ENCODE measurements around the gene ADCY3. TPM values are rescaled to one million over a fixed set of nuclear protein-coding genes. Genes with fewer than 3 reads are reported as not detected.
"Not testable (repeated sequence)": the region's sequence is repeated elsewhere in the genome, so short reads cannot be mapped to it uniquely, and the experiment has no call there.

ADCY3 gene
- total RNA-seq, 1 donor from 2014 or later: 4.2 TPM

DNA sequence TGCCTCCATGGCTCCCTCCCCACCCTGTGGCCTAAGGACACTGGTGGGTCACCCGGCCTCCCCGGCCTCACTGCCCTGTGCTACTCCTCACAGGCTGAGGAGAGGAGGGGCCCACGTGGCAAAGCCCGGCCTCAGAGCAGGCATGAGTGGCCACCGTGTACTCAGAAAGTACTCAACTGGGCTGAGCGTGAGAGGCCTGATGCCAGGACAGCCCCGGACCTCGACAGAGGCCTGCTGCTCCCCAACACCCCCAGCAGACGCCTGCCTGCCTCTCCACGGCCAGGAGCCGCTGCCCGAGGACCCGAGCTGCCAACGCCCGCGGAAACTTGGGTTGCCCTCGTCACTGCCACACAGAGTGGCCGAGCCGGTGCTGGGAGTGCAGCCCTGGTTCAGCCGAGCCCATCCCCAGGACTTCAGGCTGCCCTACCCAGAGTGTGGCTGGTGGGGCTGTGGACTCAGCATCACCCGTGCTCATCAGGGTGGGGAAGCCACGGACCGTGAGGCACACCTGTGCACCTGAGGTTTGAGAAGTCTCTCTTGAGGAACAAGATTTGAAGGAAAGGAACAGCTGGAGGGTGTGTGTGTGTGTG, 67.5 kb downstream of the ADCY3 start:
- no peak for ATAC-seq

DNA sequence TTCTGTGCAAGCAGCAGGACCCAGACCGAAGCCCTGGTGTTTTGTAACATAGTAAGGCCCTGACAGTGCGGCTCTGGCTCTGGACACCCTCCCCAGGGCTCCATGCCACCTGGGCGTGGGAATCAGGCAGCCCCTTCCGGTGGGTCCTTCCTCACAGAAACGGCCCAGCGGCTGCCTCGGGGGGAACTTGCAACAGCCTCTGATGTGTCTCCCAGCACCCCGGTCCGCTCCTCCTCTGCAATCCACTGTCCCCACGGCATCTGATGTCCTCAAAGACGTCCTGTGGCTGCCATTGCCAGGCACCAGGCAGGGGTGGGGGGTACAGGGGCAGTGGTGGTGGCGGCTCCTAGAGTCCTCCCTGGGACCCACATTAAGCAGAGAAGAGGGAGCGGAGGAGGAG, 68.0 kb downstream of the ADCY3 start:
- DNase-seq (ENCODE audit: low spot score): no peak
- ATAC-seq: no peak

More for the DNA sequence above, 67.5 kb downstream of the ADCY3 start:
- DNase-seq (ENCODE audit: low spot score): no peak

DNA sequence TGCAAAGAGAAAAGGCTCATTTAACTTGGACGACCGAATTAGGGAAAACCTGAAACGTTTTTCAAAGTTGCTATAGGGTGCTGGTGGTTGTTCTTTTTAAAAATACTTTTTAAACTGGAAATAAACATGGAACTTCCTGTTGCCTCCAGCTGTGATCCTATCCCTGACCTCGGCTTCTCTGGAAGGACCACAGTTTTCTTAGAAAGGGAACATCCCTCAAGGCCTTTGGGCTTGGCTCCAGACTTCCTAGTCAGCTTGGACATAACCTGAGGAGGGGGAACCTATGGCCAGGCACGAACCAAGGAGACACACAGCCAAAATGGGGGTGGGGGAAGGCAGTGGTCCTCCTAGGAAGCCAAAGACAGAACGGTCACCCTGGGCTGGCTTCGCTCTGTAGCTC, 69.1 kb downstream of the ADCY3 start:
- ATAC-seq (no peak), DNase-seq (ENCODE audit: low spot score) (no peak)

DNA sequence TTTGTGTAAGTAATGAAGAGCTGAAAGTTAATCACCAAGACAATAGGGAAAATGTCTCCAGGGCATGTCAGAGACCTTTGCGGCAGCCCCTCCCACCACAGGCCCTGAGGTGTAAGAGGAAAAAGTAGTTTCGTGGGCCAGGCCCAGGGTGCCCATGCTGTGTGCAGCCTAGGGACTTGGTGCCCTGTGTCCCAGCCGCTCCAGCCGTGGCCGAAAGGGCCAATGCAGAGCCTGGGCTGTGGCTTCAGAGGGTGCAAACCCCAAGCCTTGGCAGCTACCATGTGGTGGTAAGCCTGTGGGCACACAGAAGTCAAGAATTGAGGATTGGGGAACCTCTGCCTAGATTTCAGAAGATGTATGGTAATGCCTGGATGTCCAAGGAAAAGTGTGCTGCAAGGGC, 74.3 kb downstream of the ADCY3 start:
- ATAC-seq (no peak), DNase-seq (ENCODE audit: low spot score) (no peak)

DNA sequence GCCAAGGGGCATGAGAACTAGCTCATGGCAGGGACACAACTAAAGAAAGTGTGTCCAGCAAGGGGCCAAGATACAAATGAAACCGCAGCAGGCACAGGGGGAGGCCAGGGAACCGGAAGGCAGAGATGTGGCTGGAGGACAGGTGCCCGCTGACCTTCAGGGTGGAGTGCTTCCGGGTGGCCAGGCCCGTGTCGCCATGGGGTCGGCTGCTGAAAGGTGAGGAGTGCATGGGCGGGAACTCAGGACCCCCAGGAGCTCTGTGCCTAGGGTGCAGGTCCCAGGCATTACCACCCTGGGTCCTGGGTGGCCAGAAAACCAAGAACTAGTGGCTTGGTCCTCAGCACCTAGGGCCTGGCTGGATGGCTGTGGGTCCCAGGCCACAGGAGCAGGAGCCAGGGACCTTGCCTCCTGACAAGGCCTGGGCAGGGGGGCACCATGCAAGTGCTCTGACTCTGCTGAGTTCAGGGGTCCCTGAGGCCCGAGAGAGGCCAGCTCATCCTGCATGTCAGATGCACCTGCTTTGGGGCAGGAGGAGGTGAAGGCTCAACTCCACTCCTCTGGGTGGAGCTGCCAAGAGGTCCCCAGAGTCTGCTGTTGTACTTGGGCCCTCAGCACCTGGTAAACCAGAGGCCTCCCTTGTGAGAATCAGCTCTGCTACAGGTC, 75.9 kb downstream of the ADCY3 start:
- no peak for DNase-seq (ENCODE audit: low spot score)
- no peak for ATAC-seq

DNA sequence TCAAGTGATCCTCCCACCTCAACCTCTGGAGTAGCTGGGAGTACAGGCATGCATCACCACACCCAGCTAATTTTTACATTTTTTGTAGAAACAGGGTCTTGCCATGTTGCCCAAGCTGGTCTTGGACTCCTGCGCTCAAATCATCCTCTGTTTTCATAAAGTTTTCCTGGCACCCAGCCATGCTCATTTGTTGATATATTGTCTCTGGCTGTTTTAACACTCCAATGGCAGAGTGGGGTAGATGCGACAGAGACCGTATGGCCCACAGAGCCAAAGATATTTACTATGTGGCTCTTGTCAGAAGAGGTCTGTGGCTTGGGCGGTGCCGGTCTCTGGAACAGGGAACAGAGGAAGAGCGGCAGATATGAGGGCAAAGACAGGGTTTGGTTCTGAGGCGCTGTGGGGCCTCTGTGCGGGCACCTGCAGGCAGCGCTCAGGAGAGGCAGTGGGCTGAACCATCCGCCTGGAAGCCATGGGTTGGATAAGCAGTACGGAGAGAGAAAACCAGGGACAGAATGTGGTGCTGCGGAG, 76.6 kb downstream of the ADCY3 start:
- ATAC-seq (no peak), DNase-seq (ENCODE audit: low spot score) (no peak)

DNA sequence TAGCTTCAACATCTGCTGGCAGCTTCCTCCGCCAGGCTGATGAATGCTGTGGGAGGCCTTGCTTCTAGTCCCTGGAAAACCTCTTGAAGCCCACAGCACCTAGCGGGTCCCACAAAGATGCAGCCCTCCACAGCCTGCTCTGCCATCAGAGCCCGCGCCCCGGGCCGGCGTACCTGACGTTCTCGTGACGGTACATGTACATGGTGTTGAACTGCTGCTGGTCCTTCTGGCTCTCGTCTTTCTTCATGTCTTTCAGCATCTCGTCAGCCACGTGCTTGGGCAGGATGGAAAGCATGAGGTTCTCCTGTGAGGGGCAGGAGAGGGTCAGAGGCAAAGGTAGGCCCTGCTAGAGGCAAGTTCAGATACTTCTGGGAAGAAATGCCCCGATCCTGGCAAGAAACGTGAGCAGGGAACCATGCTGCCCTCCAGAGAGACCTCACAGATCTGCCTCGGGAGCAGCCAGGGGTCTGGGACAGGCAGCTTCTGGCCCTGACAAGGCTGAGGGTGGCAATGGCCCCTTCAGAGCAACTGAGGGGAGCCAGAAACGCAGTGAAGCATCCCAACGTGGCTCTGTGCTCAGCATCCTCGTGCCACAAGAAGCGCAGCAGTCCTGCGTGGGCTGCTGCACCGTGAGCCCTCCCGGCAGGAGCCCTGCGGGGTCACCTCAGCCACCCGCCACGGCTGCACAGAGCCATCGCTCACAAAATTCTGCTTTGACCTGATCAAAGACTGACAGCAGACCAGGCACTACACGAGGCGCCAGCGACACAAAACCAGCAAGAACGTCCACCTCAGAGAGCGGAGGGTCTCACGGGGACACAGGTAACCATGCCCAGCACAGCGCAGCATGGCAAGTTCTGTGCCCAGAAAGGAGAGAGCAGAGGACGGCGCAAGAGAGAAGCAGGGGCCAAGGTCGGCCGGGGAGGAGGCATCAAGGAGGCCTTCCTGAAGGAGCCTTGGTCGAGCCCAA, 77.7 kb downstream of the ADCY3 start:
- DNase-seq (ENCODE audit: low spot score): no peak

DNA sequence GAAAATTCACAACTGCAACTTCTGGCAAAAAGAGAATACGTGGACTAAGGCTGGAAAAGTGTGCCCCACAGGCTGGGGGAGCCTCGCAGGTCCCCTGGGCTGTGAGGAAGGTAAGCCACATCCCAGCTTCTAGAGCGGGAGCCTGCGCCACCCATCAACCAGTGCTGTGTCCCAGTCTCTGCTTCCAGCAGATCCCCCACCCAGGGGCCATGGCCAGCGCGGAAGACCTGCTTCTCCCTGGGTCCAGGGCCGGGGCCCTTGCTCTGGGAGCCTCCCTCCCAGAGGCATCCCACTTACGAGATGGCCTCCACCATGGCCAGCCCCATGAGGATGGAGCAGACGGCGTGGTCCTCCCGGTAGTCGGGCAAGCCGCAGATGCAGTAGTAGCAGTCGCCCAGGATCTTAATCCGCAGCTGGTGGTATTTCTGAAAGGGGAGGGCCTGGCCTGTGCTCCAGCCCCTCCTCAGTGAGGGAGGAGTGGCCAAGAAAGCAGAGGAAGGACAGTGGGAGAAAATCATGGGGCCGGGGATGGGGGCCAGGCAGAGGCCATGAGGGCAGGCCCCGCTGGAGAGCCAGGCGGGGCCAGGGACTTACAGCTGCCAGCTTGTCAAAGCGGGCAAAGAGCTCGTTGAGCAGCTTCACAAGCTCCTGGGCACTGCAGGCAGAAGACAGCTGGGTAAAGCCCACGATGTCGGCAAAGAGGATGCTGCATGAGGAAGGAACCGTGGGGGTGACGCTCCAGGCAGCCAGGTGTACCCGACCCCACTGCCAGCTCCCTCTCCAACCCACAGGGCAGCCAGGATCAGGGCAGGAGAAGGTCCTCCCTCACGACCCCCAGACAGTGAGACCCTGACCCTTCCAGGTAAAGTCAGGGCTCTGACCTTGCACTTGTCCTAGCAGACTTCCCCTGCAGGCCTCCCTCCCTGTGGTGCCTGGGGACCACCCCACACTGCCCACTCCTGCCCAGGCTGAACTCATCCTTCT, 78.8 kb downstream of the ADCY3 start:
- DNase-seq (ENCODE audit: low spot score) (no peak), ATAC-seq (no peak)

More for the DNA sequence above, 77.7 kb downstream of the ADCY3 start:
- no peak for ATAC-seq

DNA sequence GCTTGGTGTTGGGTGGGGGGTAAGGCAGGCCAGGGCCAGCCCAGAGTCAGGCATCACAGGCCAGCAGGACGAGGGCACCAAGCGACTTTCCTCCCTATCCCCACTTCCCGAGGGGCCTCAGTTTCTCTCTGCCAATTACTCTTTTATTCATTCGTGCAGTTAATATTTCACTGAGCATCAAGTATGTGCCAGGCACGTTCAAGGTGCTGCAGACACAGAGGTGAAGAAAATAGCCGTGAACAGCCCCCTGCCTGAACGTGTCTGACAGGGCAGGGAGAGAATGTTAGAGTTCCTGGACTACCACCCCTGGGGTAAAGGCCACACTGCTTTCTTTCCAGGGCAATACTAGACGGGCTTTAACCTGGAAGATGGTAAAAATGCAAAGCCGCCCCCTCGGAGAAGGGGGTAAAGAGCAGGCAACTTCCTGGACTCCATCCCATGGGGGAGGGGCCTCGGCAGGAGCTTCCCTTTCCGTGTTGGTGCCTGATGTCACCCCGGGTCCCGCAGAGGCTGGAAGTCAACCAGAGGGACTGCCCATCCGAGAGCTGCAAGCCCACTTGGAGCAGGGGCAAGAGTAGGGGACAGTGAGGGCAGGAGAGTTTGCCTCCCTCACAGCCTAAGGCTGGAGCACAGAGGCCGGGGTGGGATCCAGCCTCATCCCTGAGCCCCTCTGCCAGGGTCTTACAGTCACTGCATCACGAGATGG, 79.7 kb downstream of the ADCY3 start:
- DNase-seq (ENCODE audit: low spot score) (no peak), ATAC-seq (no peak)

DNA sequence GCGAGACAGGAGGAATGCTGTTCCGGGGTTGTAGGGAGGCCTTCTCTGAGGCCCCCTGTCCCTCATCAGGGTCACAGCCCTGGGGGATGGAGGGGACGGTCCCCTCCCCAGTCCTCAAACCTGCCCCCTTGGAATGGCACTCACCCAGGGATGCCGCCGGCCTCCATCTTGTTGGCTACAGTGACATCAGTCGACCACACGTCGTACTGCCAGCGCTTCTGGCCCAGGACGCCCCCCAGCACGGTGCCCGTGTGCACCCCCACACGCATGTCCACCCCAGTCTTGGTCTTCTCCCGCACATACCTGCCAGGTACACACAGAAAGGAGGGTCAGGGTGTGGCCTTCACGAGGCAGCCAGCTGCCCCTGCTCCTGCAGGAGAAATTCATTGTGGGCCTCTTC, 80.3 kb downstream of the ADCY3 start:
- no peak for ATAC-seq
- DNase-seq (ENCODE audit: low spot score): no peak

DNA sequence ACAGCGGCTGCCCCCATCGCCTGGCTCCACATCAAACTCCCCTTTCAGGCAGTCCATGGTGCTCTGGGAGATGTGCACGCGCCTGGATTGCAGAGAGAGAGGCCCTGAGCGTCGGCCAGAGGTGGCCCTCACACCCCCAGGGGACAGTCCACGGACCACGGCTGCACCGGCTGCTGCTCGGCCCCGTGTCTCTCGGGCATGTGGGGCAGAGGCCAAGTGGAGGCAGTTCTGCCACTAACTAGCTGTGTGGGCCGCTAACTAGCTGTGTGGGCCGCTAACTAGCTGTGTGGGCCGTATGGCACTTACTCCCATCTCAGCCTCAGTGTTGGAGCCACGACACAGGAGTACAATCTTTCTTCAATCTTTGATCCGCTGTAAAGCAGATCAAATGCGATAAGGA, 81.5 kb downstream of the ADCY3 start:
- ATAC-seq (no peak), DNase-seq (ENCODE audit: low spot score) (no peak)

DNA sequence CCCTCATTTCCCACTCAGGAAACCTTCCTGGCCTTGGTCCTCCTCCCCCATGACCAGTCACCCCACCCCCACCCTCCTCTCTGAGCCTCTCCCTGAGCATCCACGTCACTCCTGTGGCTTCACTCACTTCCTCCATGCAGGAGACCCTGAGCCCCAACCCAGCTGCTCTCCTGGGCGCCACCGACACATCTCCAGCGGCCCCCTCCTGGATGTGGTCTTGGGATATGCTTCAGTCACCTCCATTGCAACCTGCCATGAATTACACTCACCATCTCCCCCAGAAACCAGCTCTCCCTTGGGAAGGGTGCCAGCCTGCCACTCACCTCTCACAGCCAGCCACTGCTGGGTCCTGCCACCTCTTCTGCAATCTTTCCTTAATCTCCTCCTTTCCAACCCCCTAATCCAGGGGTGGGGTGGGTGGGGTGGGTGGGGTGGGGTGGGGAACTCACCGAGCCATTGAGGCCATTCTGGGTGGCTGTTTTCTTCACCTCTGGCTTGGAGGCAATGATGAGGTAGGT, 82.0 kb downstream of the ADCY3 start:
- no peak for ATAC-seq
- DNase-seq (ENCODE audit: low spot score): no peak

DNA sequence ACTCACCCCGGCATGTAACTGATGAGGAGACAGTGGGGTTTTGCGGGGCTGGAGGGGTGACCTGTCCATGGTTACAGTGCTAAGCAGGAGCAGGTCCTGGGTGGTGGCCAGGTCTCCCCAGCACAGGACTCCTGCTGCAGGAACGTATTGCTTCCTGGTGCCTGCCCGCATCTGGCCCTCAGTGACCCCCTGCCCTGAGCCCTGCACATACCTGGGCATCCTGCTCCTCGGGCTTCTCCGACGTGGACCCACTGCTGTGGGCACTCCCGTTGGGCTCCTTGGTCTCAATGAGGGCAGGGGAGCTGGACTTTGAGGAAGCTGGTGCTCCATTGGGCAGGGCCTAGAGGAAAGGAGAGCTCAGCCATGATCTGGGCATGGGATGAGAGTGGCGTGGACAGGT, 83.3 kb downstream of the ADCY3 start:
- DNase-seq (ENCODE audit: low spot score) (no peak), ATAC-seq (no peak)

DNA sequence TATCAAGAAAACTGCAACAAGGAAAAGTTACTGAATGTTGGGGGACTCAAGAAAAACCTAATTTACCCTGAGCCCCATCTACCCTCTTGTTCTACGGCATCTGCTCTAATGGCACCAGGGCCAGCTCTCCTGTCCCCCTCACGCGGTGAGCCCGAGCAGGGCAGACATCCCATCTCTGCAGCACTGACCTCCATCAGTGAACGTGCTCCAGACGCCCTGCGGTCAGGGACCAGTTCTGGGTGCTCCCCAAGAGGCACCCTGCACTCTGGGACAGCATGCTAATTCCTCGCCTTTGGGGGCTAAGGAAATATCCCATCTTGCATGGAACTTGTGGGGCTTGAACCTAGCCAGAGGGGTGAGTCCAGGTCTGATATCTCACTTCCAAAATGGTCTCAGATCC, 83.8 kb downstream of the ADCY3 start:
- DNase-seq (ENCODE audit: low spot score): no peak
- ATAC-seq: no peak

DNA sequence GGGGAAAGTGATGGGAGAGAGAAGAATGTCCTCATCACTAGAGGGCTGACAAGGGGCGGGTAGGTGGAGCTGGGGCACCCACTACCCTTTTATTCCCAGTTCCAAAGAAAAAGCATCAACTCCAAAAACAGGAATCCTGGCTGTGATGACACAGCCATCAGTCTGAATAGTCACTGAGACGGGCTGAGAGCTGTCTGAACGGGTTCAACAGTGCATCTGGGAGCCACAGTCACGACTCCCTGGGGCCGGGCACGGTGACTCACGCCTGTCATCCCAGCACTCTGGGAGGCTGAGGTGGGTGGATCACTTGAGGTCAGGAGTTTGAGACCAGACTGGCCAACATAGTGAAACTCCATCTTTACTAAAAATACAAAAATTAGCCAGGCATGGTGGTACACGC, 84.6 kb downstream of the ADCY3 start:
- ATAC-seq; DNase-seq (ENCODE audit: low spot score): not testable (repeated sequence)

DNA sequence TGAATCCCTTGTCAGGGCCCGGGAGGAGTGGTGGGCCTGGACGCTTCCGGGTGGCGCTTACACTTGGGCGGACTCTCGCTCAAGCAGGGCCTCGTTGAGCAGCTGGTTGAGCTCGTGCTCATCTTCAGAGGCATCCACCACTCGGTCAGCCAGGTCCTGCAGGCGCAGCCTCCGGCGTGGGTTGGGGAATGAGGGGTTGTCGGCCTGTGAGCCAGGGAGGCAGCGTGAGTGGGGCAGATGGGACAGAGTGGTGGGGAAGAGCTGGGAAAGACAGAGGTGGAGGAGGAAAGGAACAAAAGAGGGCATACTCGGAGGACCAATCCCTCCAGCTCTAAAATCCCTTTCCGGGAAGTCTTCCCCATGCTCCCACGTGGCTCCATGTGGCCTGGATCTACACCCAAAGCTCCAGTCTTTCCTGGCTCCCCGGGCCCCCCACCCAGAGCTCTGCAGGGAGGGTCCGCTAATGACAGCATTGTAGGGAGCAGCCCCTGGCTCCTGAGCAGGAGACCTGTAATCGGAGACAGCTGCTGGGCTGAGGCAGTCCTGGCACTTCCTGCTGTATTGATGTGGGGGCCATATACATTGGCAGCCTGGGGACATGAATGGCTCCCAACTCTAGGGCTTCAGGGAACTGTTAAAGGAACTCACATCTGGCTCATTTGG, 85.2 kb downstream of the ADCY3 start:
- DNase-seq (ENCODE audit: low spot score): no peak
- no peak for ATAC-seq

DNA sequence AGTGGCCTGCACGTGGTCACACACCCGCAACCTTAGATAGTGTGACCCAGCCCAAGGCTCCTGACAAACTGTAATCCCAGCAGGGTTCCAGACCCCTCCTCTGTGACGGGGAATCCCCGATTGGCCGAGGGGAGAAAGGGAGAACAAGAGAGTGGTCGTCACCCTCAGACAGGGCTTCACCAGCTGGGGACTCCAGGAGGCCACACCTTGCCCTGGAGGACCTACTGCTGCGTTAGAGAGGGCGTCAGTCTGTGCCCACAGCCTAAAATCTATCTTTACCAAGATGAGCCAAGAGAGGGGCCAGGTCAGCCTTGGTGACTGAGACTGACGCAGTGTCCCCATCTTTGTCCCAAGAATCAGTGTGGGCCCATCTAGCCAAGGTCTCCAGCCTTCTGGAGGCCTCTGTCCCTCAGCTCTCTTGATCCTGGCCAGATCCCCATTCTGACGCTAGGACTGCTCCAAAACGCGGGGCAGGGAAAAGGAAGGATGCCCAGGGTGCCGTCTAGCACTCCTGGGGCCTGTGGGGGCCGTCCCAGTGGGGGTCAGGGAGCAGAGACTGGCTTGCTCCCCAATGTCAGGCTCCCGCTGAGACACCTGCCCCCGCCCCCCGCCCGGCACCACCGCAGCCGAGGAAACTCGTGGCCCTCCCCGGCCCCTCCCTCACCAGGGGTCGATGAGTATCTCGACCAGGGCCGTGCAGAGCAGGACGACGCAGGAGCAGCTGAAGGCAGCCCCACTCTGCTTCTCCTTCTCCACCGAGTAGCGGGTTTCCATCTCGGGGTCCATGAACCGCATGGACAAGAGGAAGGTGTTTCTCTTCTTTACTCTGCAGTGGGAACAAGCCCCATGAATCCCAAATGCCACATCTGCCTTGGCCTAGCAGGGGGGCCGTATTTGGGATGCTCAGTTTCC, 86.0 kb downstream of the ADCY3 start:
- DNase-seq (ENCODE audit: low spot score) (no peak), ATAC-seq (no peak)

Measured in left lobe of liver (tissue), 2 donors.